GM12878 (cell line): ENCODE results near the gene IQCK. TPM values are rescaled to one million over a fixed set of nuclear protein-coding genes. Genes with fewer than 3 reads are reported as not detected.

ENCODE experiments used
- ATAC-seq: fragments of 200-7000 bp; cut with Tn5 transposase; 3 replicates; pipeline ENCODE4 v1.9.1; 2020; ENCODE audit warnings: mild to moderate bottlenecking, moderate library complexity
- BruUV-seq: library from RNA; stranded (reverse); fragments of 400-500 nt; replicated peaks from 2 replicates; lab custom pipeline; 2021; lab: Mats Ljungman, UMichigan
- CTCF ChIA-PET: fragments of 300-600 bp; sonication (Branson Sonifier 250); formaldehyde crosslinking; extraction: SDS; loops from one replicate; lab custom pipeline; 2021; ENCODE audit warnings: inconsistent platforms; lab: Yijun Ruan, JAX
- POLR2A ChIA-PET: fragments of 350-600 bp; formaldehyde crosslinking; extraction: SDS; loops from one replicate; lab custom pipeline; 2021; ENCODE audit warnings: inconsistent platforms; lab: Charles Lee
- RAD21 ChIA-PET: fragments of 300-600 bp; sonication (Branson Sonifier 250); formaldehyde crosslinking; loops from one replicate; lab custom pipeline; 2023; ENCODE audit warnings: antibody characterized with exemption; ENCODE audit not compliant: unreplicated experiment; lab: Charles Lee
- SMC1A ChIA-PET: fragments of 300-600 bp; sonication (Branson Sonifier 250); formaldehyde crosslinking; loops from one replicate; lab custom pipeline; 2023; ENCODE audit not compliant: unreplicated experiment, uncharacterized antibody; lab: Charles Lee
- DNase-seq: peaks from one replicate; pipeline ENCODE4 v3.0.0-alpha.2; 2011; ENCODE audit warnings: low read depth, low spot score
- FAIRE-seq: peaks from 3 replicates; lab custom pipeline; 2011; peaks lifted over from hg19 to GRCh38; lab: Jason Lieb, UNC
- H2AFZ ChIP-seq: 2 replicates; pipeline ENCODE4 v1.6.0; 2011; ENCODE audit warnings: low read depth, low read length, control low read depth; ENCODE audit not compliant: control insufficient read depth
- H3K27ac ChIP-seq: 2 replicates; pipeline ENCODE4 v1.5.1; 2011; ENCODE audit warnings: control low read depth; ENCODE audit not compliant: control insufficient read depth, insufficient read depth
- H3K27me3 ChIP-seq, 2 experiments: replicated peaks in 1 of 2; 2 replicates each; pipeline versions ENCODE4 v1.6.0 to v1.6.1; 2011; ENCODE audit warnings: low read length in 1 of 2; ENCODE audit not compliant: control insufficient read depth in 2 of 2, insufficient read depth in 2 of 2
- H3K36me3 ChIP-seq, 2 experiments: 2 replicates each; pipeline ENCODE4 v1.5.1; 2011; ENCODE audit warnings: low read length in 1 of 2; ENCODE audit not compliant: control insufficient read depth in 2 of 2, insufficient read depth in 2 of 2
- H3K4me1 ChIP-seq: 2 replicates; pipeline ENCODE4 v1.6.1; 2011; ENCODE audit warnings: mild to moderate bottlenecking, low read length, moderate library complexity, mixed read lengths; ENCODE audit not compliant: control insufficient read depth, insufficient read depth
- H3K4me2 ChIP-seq: 2 replicates; pipeline ENCODE4 v1.6.0; 2011; ENCODE audit warnings: control low read depth; ENCODE audit not compliant: control insufficient read depth, insufficient read depth
- H3K4me3 ChIP-seq: fragments of 200-600 bp; sonication (generic); 2 replicates; pipeline ENCODE4 v1.5.1; 2016
- H3K79me2 ChIP-seq: 2 replicates; pipeline ENCODE4 v1.6.0; 2011; ENCODE audit warnings: low read length; ENCODE audit not compliant: control insufficient read depth, insufficient read depth
- H3K9ac ChIP-seq: 2 replicates; pipeline ENCODE4 v1.8.0; 2011; ENCODE audit warnings: low read length, control low read depth, mixed read lengths; ENCODE audit not compliant: control insufficient read depth, insufficient read depth
- H3K9me3 ChIP-seq: replicated peaks from 3 replicates; pipeline ENCODE4 v1.5.1; 2011; ENCODE audit warnings: mild to moderate bottlenecking, low read length; ENCODE audit not compliant: control insufficient read depth, insufficient read depth
- H4K20me1 ChIP-seq: 2 replicates; pipeline ENCODE4 v1.6.0; 2011; ENCODE audit not compliant: control insufficient read depth, insufficient read depth
- BACH1 ChIP-seq: fragments of 450-650 bp; IDR thresholded peaks from 2 replicates; pipeline ENCODE4 v1.6.1; 2017; ENCODE audit warnings: mild to moderate bottlenecking, borderline replicate concordance
- CREB1 ChIP-seq: IDR thresholded peaks from 2 replicates; pipeline ENCODE4 v1.6.1; 2012; ENCODE audit warnings: low read depth, mild to moderate bottlenecking, inconsistent platforms
- ELK1 ChIP-seq: IDR thresholded peaks from 2 replicates; pipeline ENCODE4 v1.6.1; 2012; ENCODE audit warnings: low read depth, low read length, improper control_type of control experiment
- HSF1 ChIP-seq: fragments of 150-350 bp; IDR thresholded peaks from 2 replicates; pipeline ENCODE4 v1.6.1; 2014; ENCODE audit warnings: mild to moderate bottlenecking, low read depth, low read length
- IRF4 ChIP-seq: IDR thresholded peaks from 2 replicates; pipeline ENCODE4 v1.6.1; 2011; ENCODE audit warnings: low read depth, low read length
- KDM1A ChIP-seq: fragments of 200-600 bp; sonication (generic); IDR thresholded peaks from 2 replicates; pipeline ENCODE4 v1.6.1; 2016; ENCODE audit warnings: borderline replicate concordance
- MEF2A ChIP-seq: IDR thresholded peaks from 2 replicates; pipeline ENCODE4 v1.6.1; 2011; ENCODE audit warnings: low read depth, mild to moderate bottlenecking, low read length, moderate library complexity; ENCODE audit not compliant: insufficient read depth
- NBN ChIP-seq: fragments of 450-650 bp; IDR thresholded peaks from 2 replicates; pipeline ENCODE4 v1.6.1; 2016
- NR2C1 ChIP-seq: fragments of 450-650 bp; IDR thresholded peaks from 2 replicates; pipeline ENCODE4 v1.6.1; 2017; ENCODE audit warnings: antibody characterized with exemption, mild to moderate bottlenecking, moderate library complexity
- NR2C2 ChIP-seq: IDR thresholded peaks from 2 replicates; pipeline ENCODE4 v1.6.1; 2011; ENCODE audit warnings: borderline replicate concordance, low read depth; ENCODE audit not compliant: control insufficient read depth, insufficient read length
- SMARCA5 ChIP-seq: fragments of 450-650 bp; IDR thresholded peaks from 2 replicates; pipeline ENCODE4 v1.6.1; 2017; ENCODE audit warnings: mild to moderate bottlenecking
- STAT1 ChIP-seq: fragments of 450-650 bp; conservative IDR thresholded peaks from 2 replicates; pipeline ENCODE4 v1.6.1; 2014; ENCODE audit warnings: antibody characterized with exemption, mild to moderate bottlenecking
- STAT3 ChIP-seq: IDR thresholded peaks from 2 replicates; pipeline ENCODE4 v1.6.1; 2011; ENCODE audit warnings: low read depth, low read length, improper control_type of control experiment
- SUZ12 ChIP-seq: fragments of 200-600 bp; sonication (generic); IDR thresholded peaks from one replicate; pipeline ENCODE4 v1.6.1; 2018; ENCODE audit warnings: antibody characterized with exemption, mild to moderate bottlenecking; ENCODE audit not compliant: unreplicated experiment
- TAF1 ChIP-seq: IDR thresholded peaks from 2 replicates; pipeline ENCODE4 v1.6.1; 2011; ENCODE audit warnings: mild to moderate bottlenecking, low read depth, low read length, borderline replicate concordance
- WGBS: methylation state at CpG from one replicate; pipeline ENCODE4 v1.1.6; 2016; ENCODE audit warnings: low lambda C conversion rate; ENCODE audit not compliant: insufficient replicate concordance, insufficient coverage; ENCODE audit errors: missing lambda C conversion rate; 5-methylcytosine and 5-hydroxymethylcytosine counted together
- in situ Hi-C: fragments of 300-500 bp; cut with MboI; formaldehyde crosslinking; loops from 9 replicates; pipeline ENCODE4 v1.14.3; 2018; ENCODE audit warnings: mixed read lengths
- intact Hi-C: fragments of 100-400 bp; cut with micrococcal nuclease; formaldehyde crosslinking; loops from one replicate; pipeline ENCODE4 v1.14.2; 2022; ENCODE audit not compliant: unreplicated experiment
- polyA plus RNA-seq, 11 experiments: library from polyadenylated mRNA; depleted of rRNA in 4 of 11; unstranded in 6 of 11; stranded (reverse) in 5 of 11; fragments of >200 nt; fragmentation: Nextera tagmentation in 4 of 11; fragmentation: Illumina TruSeq in 1 of 11; extraction: Ambion mirVana in 4 of 11; extraction: Trizol in 1 of 11; gene quantifications; 1 replicate in 1 of 11; 2 replicates in 10 of 11; pipeline versions ENCODE4 v1.2.1 to v1.2.3, GENCODE V29; 2011 to 2016; ENCODE audit warnings: inconsistent platforms in 2 of 11, missing spikeins in 2 of 11, low read depth in 1 of 11
- total RNA-seq, 4 experiments: library from RNA; depleted of rRNA in 3 of 4; stranded (reverse); fragments of >200 nt in 3 of 4; fragmentation: Illumina TruSeq in 1 of 4; extraction: Trizol in 1 of 4; gene quantifications; 2 replicates each; pipeline versions ENCODE4 v1.2.1 to v1.2.3, GENCODE V29; 2013 to 2021

The IQCK gene
- total and polyA plus RNA-seq, 10 of the 15 experiments (the other 5 are each of a cell fraction or from before 2014, with no cell fraction given), result 1.0 to 4.2 (median 2.4) TPM

- intact Hi-C loops, result no loop called here
- DNase-seq (no peak), FAIRE-seq (no peak), ATAC-seq (no peak)
- Histone ChIP-seq H4K20me1 (no peaks in the 10 kb centered on the region), H3K9me3 (no peaks in the 10 kb centered on the region), H3K4me3 (no peak overlapping the region), H3K36me3 (no peaks in the 10 kb centered on the region), H2AFZ (no peak overlapping the region), H3K4me2 (no peak overlapping the region), H3K27me3 (peaks cover 6 to 15% of the 10 kb centered on the region in 2 experiments), H3K27ac (no peak overlapping the region), H3K79me2 (no peaks in the 10 kb centered on the region), H3K9ac (no peak overlapping the region), H3K4me1 (no peaks in the 10 kb centered on the region)
- CTCF ChIA-PET, result no interaction called here
- in situ Hi-C loops, result no loop called here
- POLR2A ChIA-PET, result no interaction called here
- WGBS, result 43% methylated on average over 7 of the region's 7 CpGs
- no TSS peak for BruUV-seq
- SMC1A ChIA-PET, result no interaction called here
- RAD21 ChIA-PET, result no interaction called here
- TF ChIP-seq STAT3, result no peak
- TF ChIP-seq NBN, result no peak
- TF ChIP-seq ELK1, result no peak
- TF ChIP-seq KDM1A, result no peak
- no peak for TF ChIP-seq CREB1
- TF ChIP-seq STAT1, result no peak
- TF ChIP-seq NR2C2, result no peak
- no peak for TF ChIP-seq IRF4
Observed at GRCh38 chr16:19881028-19881427, 163.0 kb downstream of the IQCK start.

DNA sequence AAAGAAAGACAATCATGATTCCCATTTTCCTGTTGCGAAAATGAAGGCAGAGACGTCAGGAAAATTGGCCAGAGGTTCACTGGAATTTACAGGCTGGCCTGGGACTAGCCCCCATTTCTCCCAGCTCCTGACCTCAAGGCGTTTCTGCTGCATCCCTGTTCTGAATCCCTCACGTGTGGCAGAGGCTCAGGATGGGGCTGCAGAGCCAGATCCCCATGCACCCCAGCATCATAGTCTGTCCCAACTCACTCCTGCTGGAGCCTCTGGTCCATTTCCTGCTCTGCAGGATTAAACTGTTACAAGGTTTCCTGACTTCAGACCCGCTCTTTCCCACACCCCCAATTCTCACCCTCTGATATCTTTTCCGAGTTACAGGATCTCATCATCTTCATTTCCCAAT, 163.7 kb downstream of the IQCK start:
- BruUV-seq, result no TSS peak
- ATAC-seq (no peak), FAIRE-seq (no peak), DNase-seq (no peak)
- Histone ChIP-seq H3K9me3 (no peaks in the 10 kb centered on the region), H3K4me2 (no peak overlapping the region), H3K9ac (no peak overlapping the region), H3K79me2 (no peaks in the 10 kb centered on the region), H3K4me1 (no peaks in the 10 kb centered on the region), H2AFZ (no peak overlapping the region), H3K27ac (no peak overlapping the region), H3K4me3 (no peak overlapping the region), H3K36me3 (no peaks in the 10 kb centered on the region), H4K20me1 (no peaks in the 10 kb centered on the region), H3K27me3 (peaks cover 6 to 15% of the 10 kb centered on the region in 2 experiments)
- CTCF ChIA-PET, result no interaction called here
- 63% methylated on average over 5 of the region's 6 CpGs for WGBS
- POLR2A ChIA-PET, result no interaction called here
- RAD21 ChIA-PET, result no interaction called here
- intact Hi-C loops, result no loop called here
- in situ Hi-C loops, result no loop called here
- TF ChIP-seq HSF1, result no peak
- no peak for TF ChIP-seq MEF2A
- no peak for TF ChIP-seq NR2C1
- TF ChIP-seq BACH1, result no peak
- no peak for TF ChIP-seq SMARCA5
- TF ChIP-seq TAF1, result no peak
- no peak for TF ChIP-seq SUZ12
- SMC1A ChIA-PET, result interaction anchor here (0.8 to 1.2 kb wide), 2 partner anchors 182 to 278 kb away, joined by 3 read pairs; no protein-coding TSS in a partner anchor
